GM19372 (cell line): Measurements from ENCODE around the gene EXOSC9.

Source experiments
- ATAC-seq: cut with Tn5 transposase; IDR thresholded peaks from one replicate; pipeline ENCODE4 v1.9.1; 2021; ENCODE audit warnings: mild to moderate bottlenecking, low read depth, moderate library complexity; ENCODE audit not compliant: unreplicated experiment

Gene EXOSC9

DNA sequence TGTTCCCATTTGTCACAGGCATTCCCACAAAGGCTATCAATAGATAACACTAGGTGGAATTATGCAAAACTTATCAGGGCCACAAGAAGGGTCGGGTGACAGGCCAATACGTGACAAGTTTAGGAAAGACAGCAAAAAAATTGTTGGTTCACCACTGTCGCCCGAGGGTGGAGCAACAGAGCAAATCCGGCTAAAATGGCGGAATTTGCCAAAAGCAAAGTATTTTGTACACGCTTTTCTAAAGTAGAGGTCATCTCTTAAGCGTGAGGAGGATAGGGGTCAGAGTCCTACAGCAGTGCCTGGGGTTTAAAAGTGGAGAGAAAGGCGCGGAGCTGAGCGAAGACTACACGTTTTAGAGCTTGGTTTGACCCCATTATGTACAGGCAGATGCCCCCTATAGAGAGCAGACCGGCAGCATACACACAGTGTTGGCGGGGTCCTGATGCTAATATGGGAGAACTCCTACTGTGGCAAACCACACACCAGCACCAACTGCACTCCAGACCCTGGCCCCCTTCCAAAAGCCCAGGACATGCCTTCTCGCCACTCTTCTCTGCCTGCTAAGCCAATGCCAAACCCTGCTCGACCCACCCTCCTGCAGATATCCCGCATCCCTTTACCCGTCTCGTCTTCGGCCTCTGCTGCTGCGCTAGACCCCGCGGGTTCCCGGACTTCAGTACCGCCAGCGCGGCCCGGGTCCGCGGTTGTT, 21.8 kb downstream of the EXOSC9 start:
- peak; percentile 50 for ATAC-seq

DNA sequence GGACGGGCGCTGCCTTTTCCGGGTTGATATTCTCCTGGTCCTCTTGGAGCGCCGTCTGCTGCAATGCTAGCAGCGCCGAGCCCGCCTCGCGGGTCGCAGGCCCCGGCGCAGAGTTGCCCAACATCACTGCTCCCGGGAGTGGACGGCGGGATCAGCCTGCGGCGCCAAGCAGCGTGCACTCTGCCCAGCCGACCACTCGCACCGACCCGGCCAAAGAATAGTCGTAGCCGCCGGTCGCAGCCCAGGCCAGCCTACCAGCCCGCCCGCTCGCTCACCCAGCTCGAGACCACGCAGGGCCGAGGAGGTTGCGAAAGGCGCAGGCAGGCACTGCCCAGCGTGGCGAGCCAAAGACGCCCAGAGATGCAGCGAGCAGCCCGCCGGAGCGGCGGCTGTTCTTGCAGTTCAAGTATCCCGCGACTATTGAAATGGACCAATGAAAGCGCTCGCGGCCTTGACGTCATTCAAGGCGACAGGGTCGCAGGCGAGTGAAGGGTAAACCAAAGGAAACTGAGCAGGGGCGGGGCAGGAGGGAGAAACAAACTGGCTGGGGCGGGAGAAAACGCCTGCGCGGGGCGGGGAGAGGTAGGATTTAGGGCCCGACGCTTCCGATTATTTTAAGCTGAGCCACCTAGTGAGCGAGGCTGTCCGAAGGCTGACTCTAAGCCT, 22.5 kb downstream of the EXOSC9 start, which contains the start of gene CCNA2:
Gene CCNA2 (minus strand): TSS at position 379 of the 666 bp plus-strand sequence. CDS start 255 bp downstream, at position 124.
- ATAC-seq: peak; percentile 86

DNA sequence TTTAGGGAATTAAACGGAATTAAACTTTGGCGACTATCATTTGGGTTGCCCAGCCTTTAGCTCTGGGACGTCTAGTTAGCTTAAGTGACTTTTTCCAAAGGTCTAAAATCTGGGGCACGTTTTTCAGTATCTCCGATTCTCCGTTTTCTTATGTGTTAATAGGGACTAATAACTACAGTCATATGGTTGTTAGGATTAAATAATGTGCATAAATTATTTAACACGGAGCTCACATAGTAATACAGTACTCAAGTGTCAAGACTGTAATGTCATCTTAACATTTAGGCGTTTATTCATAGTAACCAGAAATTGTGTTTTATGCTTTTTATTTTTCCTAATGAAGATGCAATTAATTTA, 23.0 kb downstream of the EXOSC9 start:
- ATAC-seq: peak; percentile 3

DNA sequence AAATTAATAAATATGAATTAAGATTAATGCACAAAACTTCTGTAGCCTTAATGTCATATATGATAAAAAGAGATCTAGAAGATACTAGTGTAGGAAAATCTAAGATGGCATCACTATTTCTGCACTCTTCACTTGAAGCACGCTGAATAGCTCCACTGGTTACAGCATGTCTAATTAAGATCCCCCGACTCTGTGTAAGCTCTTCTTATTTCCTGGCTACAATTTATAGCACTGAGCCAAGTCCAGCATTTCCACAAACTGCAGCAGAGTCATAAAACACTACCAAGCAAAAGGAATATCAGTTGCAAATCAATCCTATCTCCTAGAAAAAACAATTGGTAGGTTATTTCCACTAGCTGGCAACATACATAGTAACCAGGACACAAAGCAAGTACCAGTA, 23.8 kb downstream of the EXOSC9 start:
- no peak for ATAC-seq

DNA sequence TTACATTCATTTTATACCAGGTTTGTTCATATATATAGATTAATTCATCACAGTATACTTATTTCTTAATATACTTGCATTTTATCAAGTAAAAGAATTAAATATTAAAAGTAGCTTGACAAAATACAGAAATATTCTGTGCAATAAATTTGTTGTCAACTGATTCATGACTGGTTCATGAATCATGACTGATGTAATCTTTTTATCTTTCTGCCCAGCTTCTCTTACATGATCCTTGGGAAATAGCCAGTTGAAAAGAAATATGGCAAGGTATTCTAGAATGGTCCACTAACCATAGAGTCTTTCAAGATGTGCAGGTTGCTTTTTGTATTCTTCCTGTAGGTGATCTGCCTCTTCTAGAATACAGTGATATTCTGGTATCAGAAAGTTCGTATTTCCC, 26.7 kb downstream of the EXOSC9 start:
- no peak for ATAC-seq

DNA sequence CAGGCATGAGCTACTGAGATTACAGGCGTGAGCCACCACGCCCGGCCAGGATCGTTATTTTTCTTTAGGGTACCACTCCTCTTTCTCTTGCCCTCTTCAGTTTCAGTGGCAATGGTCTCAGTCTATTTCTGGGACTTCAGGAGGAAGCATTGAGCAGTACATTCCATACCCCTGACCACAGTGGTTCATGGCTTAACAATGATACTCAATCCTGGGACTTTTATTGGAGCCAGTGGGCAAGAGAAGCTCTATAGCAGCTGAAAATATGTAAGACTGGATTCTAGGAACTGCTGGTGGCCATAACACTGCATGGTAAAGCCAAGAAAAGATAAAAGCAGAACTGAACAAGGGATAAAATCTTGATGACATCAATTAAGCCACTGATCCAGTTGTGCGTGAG, 28.4 kb downstream of the EXOSC9 start:
- ATAC-seq: no peak

DNA sequence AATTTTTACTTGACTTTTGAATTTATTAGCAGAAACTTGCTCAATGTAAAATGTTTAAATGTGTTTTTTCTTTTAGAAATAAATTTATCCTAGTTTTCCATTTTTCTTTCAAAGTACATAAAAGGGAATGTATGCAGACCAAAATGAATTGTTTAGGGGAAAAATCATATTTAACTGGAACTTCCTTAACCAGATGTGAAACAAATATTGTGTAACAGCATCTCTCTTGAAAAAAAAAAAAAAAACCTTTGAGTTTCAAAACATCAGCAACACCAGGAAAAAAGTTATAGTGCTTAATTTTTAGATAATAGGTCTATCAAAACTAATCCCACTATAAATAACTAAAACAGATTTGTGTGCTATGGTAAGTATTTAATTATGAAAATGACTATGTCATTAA, 37.0 kb downstream of the EXOSC9 start:
- ATAC-seq: no peak

DNA sequence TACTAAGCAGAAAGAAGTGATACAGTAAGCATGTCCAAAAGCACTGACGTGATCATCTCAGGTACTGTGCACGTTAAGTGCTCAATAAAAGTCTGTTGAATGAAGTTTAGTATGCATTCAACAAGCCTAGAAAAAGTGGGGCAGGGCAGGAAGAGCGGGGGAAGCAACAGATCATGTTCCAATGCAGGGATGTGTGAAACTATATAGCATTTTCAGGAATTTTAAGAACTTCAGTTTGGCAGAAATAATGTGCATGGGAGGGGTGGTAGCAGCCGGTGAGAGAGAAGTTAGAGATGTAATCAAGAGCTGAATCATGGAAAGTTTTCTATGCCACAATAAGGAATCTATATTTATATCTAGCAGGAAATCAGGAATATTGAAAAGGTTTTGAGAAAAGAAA, 41.7 kb downstream of the EXOSC9 start:
- no peak for ATAC-seq

DNA sequence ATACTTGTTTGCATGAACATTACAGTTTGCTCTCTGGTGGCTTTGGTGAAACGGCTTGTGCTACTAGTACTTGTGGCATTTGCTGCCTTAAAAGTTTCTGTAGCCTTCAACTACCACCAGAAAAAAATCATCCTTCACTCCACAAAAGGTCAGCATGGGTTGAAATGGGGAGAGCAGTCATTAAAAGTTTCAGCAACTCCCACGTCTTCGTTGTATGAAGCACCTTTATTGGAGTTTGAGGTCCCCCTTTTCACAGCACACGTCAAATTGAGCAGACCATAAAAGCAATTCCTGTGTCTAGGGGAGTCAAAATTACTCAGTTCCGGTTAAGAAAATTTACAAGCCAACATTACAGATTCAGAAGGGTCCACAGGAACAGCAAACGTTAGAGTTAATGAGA, 45.5 kb downstream of the EXOSC9 start:
- no peak for ATAC-seq

DNA sequence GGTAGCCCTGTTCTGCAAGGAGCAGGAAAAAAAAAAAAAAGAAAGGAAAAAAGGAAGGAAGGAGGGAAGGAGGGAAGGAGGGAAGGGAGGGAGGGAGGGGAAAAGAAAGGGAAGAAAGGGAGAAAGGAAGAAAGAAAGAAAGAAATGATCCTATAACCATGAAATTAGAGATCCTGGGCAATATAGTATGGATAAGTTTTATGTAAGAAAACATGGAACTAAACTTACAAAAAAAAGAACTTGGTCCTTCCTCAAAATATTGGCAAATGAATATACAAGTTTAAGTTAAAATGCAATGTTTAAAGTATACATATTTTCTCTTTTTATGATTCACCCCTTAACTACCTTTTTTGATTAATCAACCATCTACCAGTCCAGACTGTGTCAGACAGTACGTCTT, 50.2 kb downstream of the EXOSC9 start:
- no peak for ATAC-seq

DNA sequence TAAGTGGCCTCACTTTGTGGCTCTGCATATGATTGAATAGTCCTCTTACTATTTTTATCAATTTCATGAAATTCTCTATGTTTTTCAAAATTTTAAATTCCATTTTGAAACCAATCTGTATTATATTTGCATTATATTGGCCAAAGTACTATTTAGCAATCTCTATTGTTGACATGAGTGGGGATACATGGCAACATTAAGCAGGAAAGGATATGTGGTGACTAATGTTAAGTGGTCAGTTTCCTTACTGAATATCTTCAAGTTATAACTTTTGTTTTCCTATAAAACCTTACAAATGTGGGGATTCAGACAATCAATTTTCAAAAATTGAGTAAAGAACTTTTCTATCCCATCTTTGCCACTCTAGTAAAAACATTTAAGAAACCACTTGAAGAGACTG, 59.0 kb downstream of the EXOSC9 start:
- ATAC-seq: no peak

DNA sequence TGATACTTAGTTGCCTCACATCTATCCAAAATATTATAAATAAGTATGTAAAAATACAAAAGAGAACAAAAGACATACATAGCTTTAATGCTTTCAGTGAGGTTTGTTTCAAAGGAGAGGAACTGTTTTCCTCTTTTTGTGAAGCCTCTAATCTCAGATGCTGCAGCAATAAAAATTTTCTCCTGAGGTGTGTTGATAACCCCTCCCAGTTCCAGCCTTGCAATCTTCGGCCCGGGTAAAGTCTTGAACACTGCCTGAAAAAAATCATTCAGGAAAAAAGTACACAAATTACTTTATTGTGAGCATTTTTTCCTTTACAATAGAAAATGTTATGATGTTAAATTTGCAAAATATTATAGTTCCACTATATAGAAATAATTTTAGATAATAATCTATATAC, 60.3 kb downstream of the EXOSC9 start:
- no peak for ATAC-seq

DNA sequence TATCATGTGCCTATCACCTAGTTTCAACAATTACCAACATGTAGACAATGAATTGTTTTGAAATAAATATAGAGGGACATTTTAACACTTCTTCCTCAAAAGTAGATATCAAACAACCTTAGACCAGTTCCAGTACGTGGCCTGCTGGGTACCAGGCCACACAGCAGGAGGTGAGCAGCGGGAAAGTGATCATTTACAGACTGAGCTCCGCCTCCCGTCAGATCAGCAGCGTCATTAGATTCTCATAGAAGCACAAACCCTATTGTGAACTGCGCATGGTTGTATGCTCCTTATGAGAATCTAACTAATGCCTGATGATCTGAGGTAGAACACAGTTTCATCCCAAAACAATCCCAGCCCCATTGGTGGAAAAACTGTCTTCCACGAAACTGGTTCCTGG, 62.7 kb downstream of the EXOSC9 start:
- no peak for ATAC-seq
